HG02884 (cell line): ENCODE data around the gene DTNBP1.
"Not testable (repeated sequence)": the region's sequence is repeated elsewhere in the genome, so short reads cannot be mapped to it uniquely, and the experiment has no call there.

ENCODE experiments used
- ATAC-seq: cut with Tn5 transposase; IDR thresholded peaks from one replicate; pipeline ENCODE4 v1.9.1; 2021; ENCODE audit warnings: mild to moderate bottlenecking, moderate library complexity; ENCODE audit not compliant: unreplicated experiment

Gene DTNBP1

GRCh38 chr6:15562977-15563376, 99.9 kb downstream of the DTNBP1 start:
- ATAC-seq, result no peak

GRCh38 chr6:15561447-15562199, 101.2 kb downstream of the DTNBP1 start:
- ATAC-seq, result no peak

GRCh38 chr6:15560713-15561112, 102.1 kb downstream of the DTNBP1 start:
- no peak for ATAC-seq

GRCh38 chr6:15557174-15557573, 105.7 kb downstream of the DTNBP1 start:
- no peak for ATAC-seq

- no peak for ATAC-seq
These were observed 106.1 kb downstream of the DTNBP1 start for GRCh38 chr6:15556711-15557110.

- no peak for ATAC-seq
These were observed 107.5 kb downstream of the DTNBP1 start for GRCh38 chr6:15555101-15556038.

- no peak for ATAC-seq
These were observed 108.1 kb downstream of the DTNBP1 start for GRCh38 chr6:15554728-15555100.

- ATAC-seq, result no peak
These were observed 109.0 kb downstream of the DTNBP1 start for GRCh38 chr6:15553736-15554294.

GRCh38 chr6:15553031-15553430, 109.8 kb downstream of the DTNBP1 start:
- no peak for ATAC-seq

GRCh38 chr6:15551798-15552197, 111.0 kb downstream of the DTNBP1 start:
- no peak for ATAC-seq

- ATAC-seq, result no peak
These were observed 111.6 kb downstream of the DTNBP1 start for GRCh38 chr6:15551262-15551661.

- no peak for ATAC-seq
These were observed 112.2 kb downstream of the DTNBP1 start for GRCh38 chr6:15550546-15551123.

GRCh38 chr6:15549371-15549770, 113.5 kb downstream of the DTNBP1 start:
- ATAC-seq, result no peak

GRCh38 chr6:15547400-15547799, 115.4 kb downstream of the DTNBP1 start:
- ATAC-seq, result no peak

- ATAC-seq, result no peak
These were observed 116.2 kb downstream of the DTNBP1 start for GRCh38 chr6:15546591-15546990.

GRCh38 chr6:15544321-15544900, 118.4 kb downstream of the DTNBP1 start:
- ATAC-seq, result no peak

GRCh38 chr6:15543332-15543917, 119.4 kb downstream of the DTNBP1 start:
- ATAC-seq, result not testable (repeated sequence)

- ATAC-seq, result no peak
These were observed 123.0 kb downstream of the DTNBP1 start for GRCh38 chr6:15539722-15540270.

GRCh38 chr6:15538766-15539495, 123.9 kb downstream of the DTNBP1 start:
- ATAC-seq, result no peak

- ATAC-seq, result no peak
These were observed 124.7 kb downstream of the DTNBP1 start for GRCh38 chr6:15538106-15538505.
